Endothelial cell (in vitro differentiated cells): ENCODE measurements around the gene MEN1. TPM values are rescaled to one million over a fixed set of nuclear protein-coding genes. Genes with fewer than 3 reads are reported as not detected.

Source experiments
- DNase-seq: peaks from one replicate; pipeline ENCODE4 v3.0.0; 2021; ENCODE audit warnings: low spot score
- H3K27ac Mint-ChIP-seq: one replicate; pipeline ENCODE4 v1.8.0; 2021; ENCODE audit warnings: mixed read lengths, inconsistent platforms; ENCODE audit not compliant: unreplicated experiment
- H3K27me3 Mint-ChIP-seq: one replicate; pipeline ENCODE4 v1.8.0; 2021; ENCODE audit warnings: mild to moderate bottlenecking, moderate library complexity, mixed read lengths, inconsistent platforms; ENCODE audit not compliant: unreplicated experiment
- H3K36me3 Mint-ChIP-seq: one replicate; pipeline ENCODE4 v1.8.0; 2021; ENCODE audit warnings: mild to moderate bottlenecking, low read depth, mixed read lengths, inconsistent platforms; ENCODE audit not compliant: unreplicated experiment
- H3K4me1 Mint-ChIP-seq: one replicate; pipeline ENCODE4 v1.8.0; 2021; ENCODE audit warnings: mild to moderate bottlenecking, mixed read lengths, inconsistent platforms; ENCODE audit not compliant: unreplicated experiment
- H3K4me3 Mint-ChIP-seq: one replicate; pipeline ENCODE4 v1.8.0; 2021; ENCODE audit warnings: mild to moderate bottlenecking, mixed read lengths, inconsistent platforms; ENCODE audit not compliant: unreplicated experiment
- H3K9me3 Mint-ChIP-seq: one replicate; pipeline ENCODE4 v1.8.0; 2021; ENCODE audit warnings: mixed read lengths, inconsistent platforms; ENCODE audit not compliant: unreplicated experiment
- CTCF ChIP-seq: fragments of 200-600 bp; sonication (generic); IDR thresholded peaks from one replicate; pipeline ENCODE4 v1.5.0; 2021; ENCODE audit warnings: antibody characterized with exemption; ENCODE audit not compliant: unreplicated experiment
- total RNA-seq: library from RNA; stranded (reverse); fragmentation: NEBNext Ultra II Directional; extraction: Animal tissue kit (Norgen Biotek cat#: 25700); gene quantifications from one replicate; pipeline ENCODE4 v1.2.1, GENCODE V29; 2021; ENCODE audit not compliant: unreplicated experiment

MEN1 gene
- total RNA-seq, 1 donor from 2014 or later: 56.3 TPM

DNA sequence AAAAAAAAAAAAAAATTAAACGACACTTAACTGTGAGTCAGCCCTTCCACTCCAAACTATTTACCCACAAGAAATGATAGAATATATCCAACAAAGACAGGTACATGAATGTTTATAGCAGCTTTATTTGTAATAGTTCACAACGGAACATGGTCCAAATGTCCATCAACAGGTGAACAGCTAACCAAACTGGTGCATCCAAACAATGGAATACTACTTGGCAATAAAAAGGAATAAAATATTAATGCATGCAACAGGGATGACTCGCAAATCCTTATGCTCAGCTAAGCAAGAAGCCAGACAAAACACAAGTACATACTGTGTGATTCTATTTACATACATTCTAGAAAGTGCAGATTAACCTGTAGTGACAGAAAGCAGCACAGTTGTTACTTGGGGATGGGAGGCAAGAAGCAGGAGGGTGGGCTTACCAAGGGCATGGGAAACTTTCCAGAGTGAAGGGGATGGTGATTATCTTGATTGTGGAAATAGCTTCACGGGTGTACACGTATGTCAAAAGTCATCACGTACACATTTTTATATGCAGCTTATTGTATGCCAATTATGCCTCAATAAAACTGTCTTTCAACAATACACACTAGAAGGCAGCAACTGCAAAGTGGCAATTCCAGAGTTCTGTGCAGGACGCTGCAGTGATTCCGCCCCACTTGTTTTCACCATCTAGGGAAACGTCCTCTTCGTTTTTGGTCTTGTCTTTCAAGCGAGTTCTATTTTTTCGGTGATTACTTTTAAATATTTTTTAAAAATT lies 25.4 kb downstream of the MEN1 start:
- no peak overlapping the region for H3K4me3 Mint-ChIP-seq
- peaks cover 5% of the 10 kb centered on the region for H3K27me3 Mint-ChIP-seq
- no peak overlapping the region for H3K27ac Mint-ChIP-seq
- no peaks in the 10 kb centered on the region for H3K4me1 Mint-ChIP-seq
- TF ChIP-seq CTCF: no peak
- peaks cover under 1% of the 10 kb centered on the region for H3K36me3 Mint-ChIP-seq
- no peaks in the 10 kb centered on the region for H3K9me3 Mint-ChIP-seq
- no peak for DNase-seq

- peak within 1 kb of the TSS; percentile 99 for H3K27ac Mint-ChIP-seq
- DNase-seq: peak; percentile 98
- peaks cover 35% of the 10 kb centered on the region for H3K4me1 Mint-ChIP-seq
- peak within 1 kb of the TSS; percentile 98 for H3K4me3 Mint-ChIP-seq
- peaks cover 13% of the 10 kb centered on the region for H3K27me3 Mint-ChIP-seq
- no peaks in the 10 kb centered on the region for H3K9me3 Mint-ChIP-seq
- peak; percentile 11 for TF ChIP-seq CTCF
- peaks cover 31% of the 10 kb centered on the region for H3K36me3 Mint-ChIP-seq
Measured at GRCh38 chr11:64778473-64779298, 31.7 kb downstream of the MEN1 start, which contains the start of gene SF1. Gene SF1 (minus strand): TSS chr11:64778542. CDS start chr11:64778392, 150 bp downstream.

GRCh38 chr11:64778223-64778472 lies 32.2 kb downstream of the MEN1 start:
- Mint-ChIP-seq H3K36me3 (peaks cover 37% of the 10 kb centered on the region), H3K9me3 (no peaks in the 10 kb centered on the region), H3K27me3 (peaks cover 13% of the 10 kb centered on the region), H3K27ac (no peak overlapping the region), H3K4me1 (peaks cover 38% of the 10 kb centered on the region), H3K4me3 (no peak overlapping the region)
- no peak for TF ChIP-seq CTCF
- no peak for DNase-seq

DNA sequence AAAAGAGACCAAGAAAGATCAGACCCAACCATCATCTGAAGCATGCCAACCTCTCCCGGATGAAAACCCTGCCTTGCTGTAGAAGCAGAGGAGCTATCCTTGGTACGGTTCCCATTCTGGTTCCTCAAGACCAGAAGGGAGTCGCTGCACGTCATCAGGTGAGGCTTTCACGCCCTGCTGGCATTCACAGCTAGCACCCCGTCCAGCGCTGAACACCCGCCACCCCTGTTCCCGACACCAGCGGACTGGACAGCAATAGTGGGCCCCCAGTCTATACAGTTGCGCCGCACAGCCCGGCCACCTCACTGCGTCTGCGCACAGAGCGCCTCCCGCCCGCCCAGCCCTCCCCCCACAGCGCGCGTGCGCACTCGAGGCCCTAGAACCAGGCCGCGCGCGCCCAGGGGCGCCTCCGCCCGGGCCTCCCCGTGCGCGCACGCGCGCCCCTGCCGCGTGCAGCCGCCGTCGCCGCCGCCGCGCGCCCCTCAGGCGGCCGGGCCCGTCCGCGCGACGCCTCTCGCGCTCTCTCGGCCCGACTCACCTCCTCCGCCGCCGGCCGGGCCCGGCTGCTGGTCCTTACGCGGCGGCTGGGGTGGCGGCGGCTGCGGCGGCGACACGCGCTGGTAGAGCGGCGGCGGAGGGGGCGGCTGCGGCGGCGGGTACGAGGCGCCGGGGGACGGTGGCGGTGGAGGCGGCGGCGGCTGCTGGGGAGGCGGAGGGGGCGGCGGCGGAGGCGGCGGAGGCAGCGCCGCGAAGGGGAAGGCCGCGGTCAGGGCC lies 32.7 kb downstream of the MEN1 start:
- Mint-ChIP-seq H3K4me1 (peaks cover 44% of the 10 kb centered on the region), H3K4me3 (peak overlapping the region; percentile 98), H3K36me3 (peaks cover 42% of the 10 kb centered on the region), H3K9me3 (no peaks in the 10 kb centered on the region), H3K27me3 (peaks cover 13% of the 10 kb centered on the region), H3K27ac (peak overlapping the region; percentile 49)
- peak; percentile 76 for DNase-seq
- TF ChIP-seq CTCF: no peak
